Endometrial microvascular endothelial cells (primary cell): ENCODE data around the gene GIPC1. TPM values are rescaled to one million over a fixed set of nuclear protein-coding genes. Genes with fewer than 3 reads are reported as not detected.
"Not testable (repeated sequence)": the region's sequence is repeated elsewhere in the genome, so short reads cannot be mapped to it uniquely, and the experiment has no call there.

Experiments
- in situ Hi-C: cut with HindIII; loops from 2 replicates; pipeline ENCODE4 v1.10.0; 2017; ENCODE audit warnings: low sequenced_read_pairs, low pct_unique_long_range_greater_than_20kb; ENCODE audit errors: inconsistent ontology term
- total RNA-seq: library from RNA; depleted of rRNA; stranded (reverse); fragments of >200 nt; gene quantifications from one replicate; pipeline ENCODE4 v1.2.3, GENCODE V29; 2015; ENCODE audit errors: inconsistent ontology term

GIPC1 gene
- total RNA-seq, 1 donor from 2014 or later = 152 TPM

DNA sequence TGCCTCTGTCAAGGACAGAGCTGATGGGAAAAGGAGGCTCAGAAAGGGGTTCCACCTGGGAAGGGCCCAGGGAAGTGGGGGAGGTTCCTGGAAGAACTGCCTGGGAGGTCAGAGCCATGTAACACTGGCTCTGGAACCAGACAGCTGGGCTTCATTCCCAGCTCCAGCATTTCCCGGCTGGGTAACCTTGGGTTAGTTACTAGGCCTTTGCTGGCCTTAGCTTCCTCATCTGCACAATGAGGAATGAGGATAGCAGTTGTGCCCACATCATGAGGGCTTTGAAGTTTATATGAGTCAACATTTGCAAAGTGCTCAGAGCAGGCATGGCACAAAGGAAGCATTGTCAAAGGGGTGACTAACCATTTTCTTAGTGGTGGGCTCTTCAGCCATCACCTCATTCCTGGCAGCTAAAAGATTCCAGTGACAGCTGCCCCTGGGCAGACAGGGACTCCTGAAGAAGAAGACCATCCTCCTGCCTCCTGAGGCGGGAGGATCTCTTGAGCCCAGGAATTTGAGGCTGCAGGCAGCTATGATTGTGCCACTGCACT is 24.0 kb upstream of the GIPC1 start:
- in situ Hi-C loops = no loop called here

DNA sequence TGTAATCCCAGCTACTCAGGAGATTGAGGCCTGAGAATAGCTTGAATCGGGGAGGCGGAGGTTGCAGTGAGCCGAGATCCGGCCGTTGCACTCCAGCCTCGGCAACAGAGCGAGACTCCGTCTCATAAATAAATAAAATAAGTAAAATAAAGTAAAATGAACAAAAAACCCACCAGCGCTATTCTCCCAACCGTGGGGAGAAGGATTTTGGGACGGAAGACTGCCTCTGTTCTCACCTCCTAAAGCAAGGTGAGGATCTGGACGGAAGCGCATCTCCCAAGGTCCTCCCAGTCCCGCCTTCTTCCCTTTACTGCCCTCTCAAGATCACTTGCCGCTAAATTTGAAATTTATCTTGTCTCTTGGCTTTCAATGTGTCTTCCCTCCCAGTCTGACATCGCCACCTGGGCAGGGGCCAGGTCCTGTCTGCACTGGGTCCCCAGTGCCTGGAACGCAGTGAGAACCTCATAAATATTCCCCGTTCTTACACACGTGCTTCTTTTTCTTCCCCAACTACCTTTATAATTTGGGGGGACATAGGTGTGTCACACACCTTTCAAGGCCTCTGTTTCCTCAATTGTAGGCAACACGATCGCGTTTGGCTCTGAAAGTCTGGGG is 23.4 kb upstream of the GIPC1 start:
- in situ Hi-C loops = no loop called here

DNA sequence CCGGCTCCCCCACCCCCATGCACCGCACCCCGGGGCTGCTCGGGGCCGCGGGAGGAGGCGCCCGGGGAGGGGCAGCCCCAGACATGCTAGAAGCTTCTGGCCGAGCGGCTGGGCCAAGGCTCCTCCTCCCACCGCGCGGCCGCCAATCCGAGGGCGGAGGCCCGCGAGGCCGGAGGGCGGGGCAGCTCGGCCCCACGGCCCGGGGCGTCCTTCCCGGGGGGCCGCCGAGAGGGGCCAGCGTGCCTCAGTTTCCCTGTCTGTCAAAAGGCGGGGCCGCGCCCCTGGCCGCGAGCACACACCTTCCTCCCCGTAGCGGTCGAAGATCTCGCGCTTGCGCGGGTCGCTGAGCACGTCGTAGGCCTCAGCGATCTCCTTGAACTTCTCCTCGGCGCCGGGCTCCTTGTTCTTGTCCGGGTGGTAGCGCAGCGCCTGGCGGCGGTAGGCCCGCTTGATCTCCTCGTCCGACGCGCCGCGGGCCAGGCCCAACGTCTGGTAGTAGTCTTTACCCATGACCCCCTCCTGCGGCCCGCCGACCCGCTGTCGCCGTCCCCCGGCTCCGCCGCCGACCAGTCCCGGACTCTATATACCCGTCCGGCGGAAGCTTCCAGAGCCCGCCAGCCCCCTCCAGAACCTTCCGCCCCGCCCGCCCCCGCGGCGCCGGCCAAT is 22.0 kb upstream of the GIPC1 start, which contains the start of gene DNAJB1:
DNAJB1 (minus strand) TSS at position 558 of the 666 bp plus-strand sequence; CDS start at position 510, 48 bp downstream.
- in situ Hi-C loops = no loop called here

DNA sequence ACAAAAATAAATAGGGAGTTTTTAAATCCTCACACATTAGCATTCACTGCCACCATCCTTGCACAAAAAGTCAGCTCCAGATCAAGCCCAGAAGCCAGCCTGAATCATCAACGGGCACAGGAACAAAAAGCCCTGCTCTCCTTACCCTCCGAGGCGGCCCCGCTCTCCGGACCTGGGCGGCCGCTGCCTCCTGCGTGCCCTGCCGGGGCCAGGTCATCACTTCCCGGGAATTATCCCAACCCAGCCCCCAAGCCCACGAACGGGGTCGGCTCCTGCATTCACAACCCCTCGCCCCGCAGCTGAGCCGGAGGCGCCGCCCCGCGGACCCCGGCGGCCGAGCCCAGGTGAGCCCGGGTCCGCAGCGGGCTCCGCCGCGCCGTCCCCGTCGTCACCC is 21.5 kb upstream of the GIPC1 start:
- in situ Hi-C loops = no loop called here

DNA sequence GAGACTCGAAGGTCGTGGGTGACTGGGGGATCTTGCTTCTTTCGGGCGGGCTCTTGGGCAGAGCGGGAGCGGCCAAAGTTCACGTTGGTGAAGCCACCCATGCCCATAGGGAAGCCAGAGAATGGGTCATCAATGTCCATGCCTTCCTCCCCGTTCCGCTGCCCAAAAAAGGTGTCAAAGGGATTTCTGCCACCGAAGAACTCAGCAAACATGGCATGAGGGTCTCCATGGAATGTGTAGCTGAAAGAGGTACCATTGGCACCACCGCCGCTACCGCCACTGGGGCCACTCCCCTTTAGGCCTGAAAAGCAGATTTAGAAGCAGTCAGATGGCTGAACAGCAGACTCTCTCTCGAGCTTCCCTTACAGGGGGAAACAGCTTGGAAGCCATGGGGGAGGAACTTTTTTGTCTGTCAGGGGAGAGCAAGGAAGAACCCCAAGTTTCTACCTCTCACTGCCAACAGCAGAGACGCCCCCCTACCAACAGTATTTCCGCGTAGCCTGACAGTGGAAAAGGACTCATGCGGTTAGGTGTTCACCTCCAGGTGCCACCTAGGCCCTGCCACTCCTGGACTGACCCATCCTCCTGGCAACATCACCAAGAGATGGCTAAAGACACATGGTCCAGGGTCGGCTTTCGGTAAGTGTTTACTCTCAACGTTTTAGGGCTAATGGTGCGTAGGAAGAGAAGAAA is 21.0 kb upstream of the GIPC1 start:
- in situ Hi-C loops = no loop called here

DNA sequence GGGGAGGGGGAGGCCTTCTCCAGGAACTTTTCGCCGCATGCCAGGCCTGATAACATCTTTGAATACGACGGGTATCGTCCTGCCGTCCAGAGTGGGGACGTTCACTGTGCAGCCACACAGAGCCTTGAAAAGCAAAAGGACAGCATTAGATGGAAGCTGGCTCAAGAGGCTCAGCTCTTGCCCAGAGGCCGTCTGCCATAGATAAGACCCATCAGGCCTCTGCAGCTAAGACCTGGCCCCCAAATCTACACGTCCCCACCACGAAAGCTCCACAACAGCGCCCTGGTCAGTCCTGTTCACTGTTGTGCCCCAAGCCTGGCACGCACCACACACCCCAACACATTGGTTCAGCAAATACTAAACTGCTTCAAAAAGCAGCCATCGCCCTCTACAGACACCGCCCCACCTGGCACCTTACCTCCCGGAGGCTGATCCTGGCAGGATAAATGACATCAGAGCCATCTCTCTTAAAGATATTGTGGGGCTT is 20.2 kb upstream of the GIPC1 start:
- in situ Hi-C loops = no loop called here

DNA sequence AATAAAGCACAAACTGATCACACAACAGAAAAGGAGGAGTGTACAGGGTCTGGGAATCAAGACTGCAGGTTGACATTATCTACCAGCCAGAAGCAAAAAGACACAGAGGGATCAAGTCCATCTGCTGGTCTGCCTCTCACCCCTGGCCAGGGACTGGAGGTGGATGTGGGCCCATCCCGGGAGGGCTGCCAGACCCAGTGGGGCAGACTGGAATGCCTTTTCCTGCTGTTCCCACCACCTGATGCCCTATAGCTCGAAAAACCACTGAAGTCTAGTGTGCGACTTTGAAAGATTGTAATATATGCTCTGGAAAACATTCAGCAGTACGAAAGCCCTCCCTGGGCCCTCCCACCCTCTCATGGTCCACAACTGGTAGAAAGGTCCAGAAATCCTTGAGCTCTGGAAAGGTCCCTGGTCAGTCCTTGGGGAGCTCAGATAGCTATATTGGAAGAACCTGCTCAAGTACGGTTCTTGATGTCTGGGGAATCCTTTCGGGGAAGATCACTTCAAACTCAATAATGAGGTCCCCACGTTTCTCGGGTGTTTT is 19.6 kb upstream of the GIPC1 start:
- in situ Hi-C loops = no loop called here

DNA sequence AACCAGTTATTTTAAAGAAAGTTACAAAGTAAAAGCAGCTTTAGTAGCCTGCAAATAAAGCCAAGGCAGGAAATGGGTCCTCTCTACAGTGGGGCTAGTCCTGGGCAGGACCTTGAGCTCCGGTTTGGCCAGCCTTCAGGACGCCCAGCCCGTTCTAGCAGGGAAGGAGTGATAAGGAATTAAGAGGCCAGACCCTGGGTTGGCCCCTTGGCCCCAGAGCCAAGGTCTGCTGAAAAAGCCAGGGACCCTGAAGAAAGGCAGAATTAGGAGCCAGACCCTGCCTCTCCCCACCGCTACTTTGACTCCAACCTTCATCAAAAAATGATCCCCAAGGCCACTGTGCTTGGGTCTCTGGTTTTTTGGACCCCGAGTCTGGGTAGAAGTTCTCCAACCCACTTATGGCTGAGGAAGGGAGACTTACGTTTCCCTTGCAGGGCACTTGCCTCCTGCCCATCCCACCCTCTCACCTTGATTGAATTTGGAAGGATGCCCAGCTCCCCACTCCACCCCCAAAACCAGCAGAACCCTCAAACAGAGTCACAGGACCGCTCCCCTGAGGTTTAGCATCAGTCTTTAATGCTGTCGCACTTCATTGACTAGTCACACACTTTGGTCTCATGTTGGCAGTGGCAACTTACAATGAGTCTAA is 18.4 kb upstream of the GIPC1 start:
- in situ Hi-C loops = no loop called here

DNA sequence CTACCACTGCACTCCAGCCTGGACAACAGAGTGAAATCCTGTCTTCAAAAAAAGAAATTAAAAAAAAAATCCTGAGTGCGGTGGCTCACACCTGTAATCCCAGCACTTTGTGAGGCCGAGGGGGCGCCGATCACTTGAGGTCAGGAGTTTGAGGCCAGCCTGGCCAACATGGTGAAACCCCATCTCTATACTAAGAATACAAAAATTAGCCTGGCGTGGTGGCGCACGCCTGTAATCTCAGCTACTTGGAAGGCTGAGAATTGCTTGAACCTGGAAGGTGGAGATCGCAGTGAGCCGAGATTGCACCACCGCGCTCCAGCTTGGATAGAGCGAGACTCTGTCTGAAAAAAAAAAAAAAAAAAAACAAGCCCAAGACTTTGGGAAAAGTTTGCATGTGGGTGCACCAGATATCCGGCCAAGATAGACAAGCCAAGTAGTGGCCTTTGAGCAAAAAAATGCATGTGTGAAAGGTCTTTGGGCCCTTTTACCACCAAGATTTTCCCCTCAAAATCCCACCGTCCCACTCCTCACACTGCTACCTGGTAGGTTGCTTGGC is 16.6 kb upstream of the GIPC1 start:
- in situ Hi-C loops = no loop called here

DNA sequence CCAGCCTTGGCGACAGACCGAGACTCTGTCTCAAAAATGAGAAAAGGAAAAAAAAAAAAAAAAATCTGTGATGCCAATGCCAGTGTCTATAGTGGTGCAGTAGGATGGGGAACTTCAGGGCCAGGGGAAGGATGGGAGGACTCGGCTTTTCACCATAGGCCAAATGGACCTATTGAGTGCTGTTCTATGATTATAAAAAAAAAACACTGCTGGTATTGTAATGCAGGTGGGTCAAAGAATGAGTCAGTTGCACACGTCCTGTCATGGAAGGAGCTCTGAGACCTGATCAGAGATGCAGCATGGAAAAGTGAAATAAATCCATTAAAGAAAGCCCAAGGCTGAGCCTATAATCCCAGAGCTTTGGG is 15.3 kb upstream of the GIPC1 start:
- in situ Hi-C loops = no loop called here

DNA sequence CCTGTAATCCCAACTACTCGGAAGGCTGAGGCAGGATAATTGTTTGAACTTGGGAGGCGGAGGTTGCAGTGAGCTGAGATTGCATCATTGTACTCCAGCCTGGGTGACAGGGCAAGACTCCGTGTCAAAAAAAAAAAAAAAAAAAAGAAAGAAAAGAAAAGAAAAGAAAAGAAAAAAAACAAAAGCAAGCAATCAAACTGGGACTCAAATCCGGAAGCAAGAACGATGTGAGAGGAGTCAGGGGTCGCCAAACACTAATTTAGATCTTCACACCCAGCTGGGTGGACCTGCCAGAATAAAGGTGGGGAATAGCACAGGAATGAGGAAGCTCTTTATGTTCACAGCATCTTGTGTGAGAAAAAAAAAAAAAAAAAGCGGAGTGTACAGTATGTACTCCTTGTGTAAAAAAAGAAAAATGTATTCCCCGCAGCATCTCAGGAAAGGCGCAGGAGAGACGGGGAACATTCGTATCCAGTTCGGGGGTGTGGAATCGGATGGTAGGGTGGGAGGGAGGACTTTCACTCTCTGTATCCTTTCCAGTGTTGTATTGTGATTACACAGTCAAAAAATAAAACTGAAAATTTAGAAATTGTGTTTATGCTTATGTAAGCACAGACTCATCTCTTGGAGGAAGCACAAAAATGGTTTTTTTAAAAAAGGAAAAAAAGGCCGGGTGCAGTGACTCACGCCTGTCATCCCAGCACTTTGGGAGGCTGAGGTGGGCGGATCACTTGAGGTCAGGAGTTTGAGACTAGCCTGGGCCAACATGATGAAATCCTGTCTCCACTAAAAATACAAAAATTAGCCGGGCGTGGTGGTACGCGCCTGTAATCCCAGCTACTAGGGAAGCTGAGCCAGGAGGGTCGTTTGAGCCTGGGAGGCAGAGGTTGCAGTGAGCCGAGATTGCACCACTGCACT is 14.6 kb upstream of the GIPC1 start:
- in situ Hi-C loops = no loop called here

DNA sequence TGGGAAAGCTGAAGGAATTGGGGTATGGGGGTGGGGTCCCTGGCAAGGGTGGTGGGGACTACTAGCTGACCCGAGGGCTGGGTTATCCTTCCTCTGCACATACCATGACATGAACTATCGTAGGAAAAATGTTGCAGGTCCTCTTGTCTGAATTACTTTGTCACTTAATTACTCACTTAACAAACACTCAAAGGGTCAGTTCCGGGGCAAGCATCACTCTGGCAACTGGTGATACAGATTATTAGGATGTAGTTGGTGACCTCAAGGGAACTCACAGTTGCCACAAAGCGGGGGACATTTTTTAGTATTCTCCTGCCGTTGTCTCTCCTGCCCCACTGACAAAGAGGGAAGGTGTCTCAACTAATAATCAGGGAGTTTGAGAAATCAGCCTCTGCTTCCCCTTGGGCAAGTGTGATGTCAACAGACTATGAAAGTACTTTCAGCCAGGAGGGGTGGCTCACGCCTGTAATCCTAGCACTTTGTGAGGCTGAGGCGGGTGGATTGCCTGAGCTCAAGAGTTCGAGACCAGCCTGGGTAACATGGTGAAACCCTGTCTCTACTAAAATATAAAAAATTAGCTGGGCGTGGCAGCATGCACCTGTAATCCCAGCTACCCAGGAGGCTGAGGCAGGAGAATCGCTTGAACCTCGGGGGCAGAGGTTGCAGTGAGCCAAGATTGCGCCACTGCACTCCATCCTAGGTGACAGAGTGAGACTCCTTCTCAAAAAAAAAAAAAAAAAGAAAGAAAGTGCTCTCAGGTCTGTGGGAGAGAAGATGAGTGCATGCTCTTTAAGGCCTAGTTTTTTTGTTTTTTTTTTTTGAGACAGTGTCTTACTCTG is 12.0 kb upstream of the GIPC1 start:
- in situ Hi-C loops = no loop called here

DNA sequence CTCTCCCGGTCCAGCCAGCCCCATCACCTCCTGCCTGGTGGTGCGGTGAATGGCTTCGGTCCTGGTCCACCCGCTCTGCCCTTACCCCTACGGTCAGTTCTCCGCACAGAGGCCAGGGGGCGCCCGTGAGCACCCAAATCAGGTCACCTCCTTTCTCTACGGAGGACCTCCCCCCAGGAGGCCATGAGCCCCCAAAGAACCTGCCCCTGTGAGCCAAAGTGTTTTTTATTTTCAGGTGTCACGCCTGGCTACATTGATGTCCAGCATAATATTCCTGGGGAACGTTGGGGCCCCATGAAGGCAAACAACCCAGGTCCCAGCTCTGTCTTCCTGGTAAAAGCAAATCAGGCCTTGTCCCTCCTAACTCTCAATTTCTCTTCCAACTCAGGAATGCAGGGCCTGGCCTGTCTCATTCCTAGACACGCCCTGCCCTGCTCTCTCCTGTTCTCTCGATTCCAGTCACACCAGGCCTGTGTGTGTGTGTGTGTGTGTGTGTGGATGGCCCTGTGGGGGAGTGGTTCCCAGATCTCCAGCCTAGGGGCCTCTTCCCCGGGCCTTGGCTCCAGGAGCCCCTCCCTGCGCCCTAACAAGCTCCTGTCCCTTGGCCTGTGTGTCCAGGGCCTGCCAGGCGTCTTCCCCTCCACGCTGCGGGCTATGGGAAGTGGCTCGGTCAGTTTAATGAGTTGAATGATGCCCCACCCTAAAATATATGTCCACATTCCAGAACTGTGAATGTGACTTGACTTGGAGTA is 9.7 kb upstream of the GIPC1 start:
- in situ Hi-C loops = no loop called here

DNA sequence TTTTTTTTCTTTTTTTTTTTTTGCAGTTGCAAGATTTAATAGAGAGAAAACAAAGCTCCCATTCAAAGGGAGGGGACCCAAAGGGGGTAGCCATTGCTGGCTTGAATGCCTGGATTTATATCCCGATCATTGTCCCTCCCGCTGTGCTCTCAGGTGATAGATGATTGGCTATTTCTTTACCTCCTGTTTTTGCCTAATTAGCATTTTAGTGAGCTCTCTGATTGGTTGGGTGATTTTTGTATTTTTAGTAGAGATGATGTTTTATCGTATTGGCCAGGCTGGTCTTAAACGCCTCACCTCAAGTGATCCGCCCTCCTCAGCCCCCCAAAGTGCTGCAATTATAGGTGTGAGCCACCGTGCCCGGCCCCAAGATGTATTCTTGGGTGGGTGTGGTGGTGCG is 8.6 kb upstream of the GIPC1 start:
- in situ Hi-C loops = not testable (repeated sequence)

DNA sequence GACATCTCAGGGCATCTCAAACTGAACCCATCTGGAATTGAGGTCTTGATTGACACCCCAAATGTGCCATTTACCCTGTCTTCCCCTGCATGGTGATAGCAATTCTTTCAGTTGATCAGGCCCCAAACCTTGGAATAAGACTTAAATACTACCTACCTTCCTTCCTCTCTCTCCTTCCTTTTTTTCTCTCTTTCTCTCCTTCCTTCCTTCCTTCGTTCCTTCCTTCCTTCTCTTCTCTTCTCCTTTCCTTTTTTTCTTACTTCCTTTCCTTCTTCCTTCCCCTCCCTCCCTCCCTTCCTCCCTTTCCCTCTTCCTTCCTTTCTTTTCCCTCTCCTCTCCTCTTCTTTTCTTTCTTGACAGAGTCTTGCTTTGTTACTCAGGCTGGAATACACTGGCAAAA is 7.4 kb upstream of the GIPC1 start:
- in situ Hi-C loops = no loop called here

DNA sequence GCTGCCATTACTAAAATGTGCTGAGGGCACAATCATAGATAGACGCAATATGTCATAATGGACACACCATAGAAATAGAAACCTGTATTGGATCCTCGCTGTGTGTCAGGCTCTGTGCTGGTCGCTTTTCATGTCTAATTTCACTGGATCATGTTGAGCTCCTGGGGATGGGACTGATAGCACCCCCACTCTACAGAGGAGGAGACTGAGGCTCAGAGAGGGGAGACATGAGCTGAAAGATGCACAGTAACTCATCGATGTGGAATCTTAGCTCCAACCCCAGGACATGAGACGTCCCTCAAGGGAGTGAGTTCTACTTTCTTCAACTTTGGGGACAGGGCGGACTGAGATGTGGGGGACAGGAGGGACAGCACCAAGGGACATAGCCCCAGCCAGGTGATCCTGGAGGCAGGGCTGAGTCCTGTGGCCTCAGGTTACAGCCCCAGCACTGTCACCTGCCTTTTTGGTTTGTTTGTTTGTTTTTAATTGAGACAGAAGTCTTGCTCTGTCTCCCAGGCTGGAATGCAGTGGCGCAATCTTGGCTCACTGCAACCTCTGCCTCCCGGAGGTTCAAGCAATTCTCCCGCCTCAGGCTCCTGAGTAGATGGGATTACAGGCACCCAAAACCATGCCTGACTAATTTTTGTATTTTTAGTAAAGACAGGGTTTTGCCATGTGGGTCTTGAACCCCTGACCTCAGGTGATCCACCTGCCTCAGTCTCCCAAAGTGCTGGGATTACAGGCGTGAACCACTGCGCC is 6.6 kb upstream of the GIPC1 start:
- in situ Hi-C loops = no loop called here
